ENCODE data around the gene SLC66A1.

SLC66A1 gene

DNA sequence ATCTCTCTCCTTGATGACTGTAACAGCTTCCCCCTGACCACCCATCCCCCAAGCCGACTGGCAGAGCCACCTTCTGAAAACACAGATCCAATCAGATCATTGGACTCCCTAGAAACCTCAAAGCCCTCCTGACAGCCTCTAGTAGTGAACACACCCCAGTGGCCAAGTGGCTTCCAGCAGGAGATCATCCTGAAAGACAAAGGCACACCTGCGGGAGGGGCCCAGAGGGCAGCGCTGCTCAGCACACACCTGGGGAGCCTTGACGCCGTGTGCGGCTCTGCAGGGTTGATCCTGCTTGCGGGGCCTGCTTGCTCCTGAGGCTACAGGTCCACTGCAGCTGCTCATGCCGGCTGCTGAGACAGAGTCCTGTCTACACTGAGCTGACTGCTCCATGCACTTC, 41.5 kb downstream of the SLC66A1 start:
- in situ Hi-C loops (cut with HindIII; ENCODE audit: low pct_ligation_motif_present, low pct_unique_long_range_greater_than_20kb, low sequenced_read_pairs) = no loop called here
- DNase-seq = no peak

DNA sequence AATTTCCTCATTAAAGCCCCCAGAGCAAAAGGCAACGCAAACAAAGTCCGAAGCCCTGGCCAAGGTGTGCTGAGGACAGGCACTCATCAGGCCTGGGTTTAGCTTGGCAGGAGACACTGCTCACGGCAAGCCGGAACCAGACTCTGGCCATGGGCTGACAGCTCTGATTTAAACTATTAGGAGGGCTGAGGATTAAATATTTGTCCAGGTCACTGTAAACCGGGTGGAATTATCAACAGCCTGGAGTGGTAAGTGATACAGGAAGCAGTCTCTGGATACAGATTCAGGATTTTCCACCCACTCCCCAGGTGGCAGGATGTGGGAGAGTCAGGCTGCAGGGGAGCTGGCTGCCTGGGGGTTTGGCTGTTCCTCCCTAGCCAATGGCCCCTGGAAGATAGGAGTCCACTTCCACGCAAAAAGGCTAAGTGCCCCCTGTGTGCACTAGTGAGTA, 42.4 kb downstream of the SLC66A1 start:
- in situ Hi-C loops (cut with HindIII; ENCODE audit: low pct_ligation_motif_present, low pct_unique_long_range_greater_than_20kb, low sequenced_read_pairs) = no loop called here

DNA sequence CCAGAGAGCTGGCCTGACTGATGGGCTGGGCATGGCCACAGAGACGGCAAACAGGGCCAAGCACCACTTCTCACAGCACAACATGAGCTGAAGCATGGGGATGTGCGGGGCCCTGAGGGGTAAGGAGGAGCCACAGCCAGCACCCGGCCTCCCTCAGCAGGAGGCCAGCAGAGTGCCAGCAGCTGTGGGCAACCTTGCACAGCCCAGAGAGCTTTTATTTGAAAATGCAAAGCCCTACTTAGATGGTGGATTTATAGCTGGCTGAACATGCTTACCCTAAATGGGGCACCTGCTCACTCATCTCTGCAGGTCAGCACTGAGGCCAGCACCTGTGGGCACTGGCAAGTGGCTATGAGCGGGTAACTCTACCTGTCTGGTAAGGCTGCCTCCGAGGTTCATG, 44.1 kb downstream of the SLC66A1 start:
- no peak for DNase-seq
- in situ Hi-C loops (cut with HindIII; ENCODE audit: low pct_ligation_motif_present, low pct_unique_long_range_greater_than_20kb, low sequenced_read_pairs) = no loop called here

More for the DNA sequence above, 42.4 kb downstream of the SLC66A1 start:
- DNase-seq = no peak

DNA sequence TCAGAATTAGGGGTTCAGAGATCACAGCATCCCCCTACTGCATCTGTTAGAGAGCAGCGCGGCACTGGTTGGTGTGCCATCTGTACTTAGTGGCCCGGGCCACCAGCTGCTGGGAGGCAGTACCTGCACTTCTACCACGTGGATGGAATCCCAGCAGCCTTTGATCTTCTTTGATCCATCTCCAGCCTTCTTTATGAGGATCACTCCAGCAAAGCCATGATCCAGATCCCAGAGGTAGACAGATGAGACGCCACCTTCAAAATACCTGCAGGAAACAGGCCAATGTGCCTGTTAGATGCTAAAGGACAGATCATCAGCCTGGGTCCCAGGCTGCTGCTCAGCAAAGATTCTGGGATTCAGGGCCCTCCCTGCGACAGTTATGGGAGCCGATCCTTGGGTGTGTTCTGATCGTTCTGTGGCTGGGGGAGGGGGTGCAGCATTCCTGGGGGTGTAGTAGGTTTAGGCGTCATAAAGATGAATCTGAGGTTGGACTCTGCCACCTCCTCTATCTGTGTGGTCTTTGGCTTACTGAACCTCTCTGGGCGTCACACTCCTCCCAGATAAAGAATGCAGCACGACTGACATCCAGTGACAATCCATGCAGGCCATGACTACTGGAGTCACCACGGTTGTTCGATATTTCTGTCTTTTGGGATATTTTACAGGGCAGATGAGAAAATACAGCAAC, 45.3 kb downstream of the SLC66A1 start:
- no peak for DNase-seq
- in situ Hi-C loops (cut with HindIII; ENCODE audit: low pct_ligation_motif_present, low pct_unique_long_range_greater_than_20kb, low sequenced_read_pairs) = no loop called here

GRCh38 chr1:19358710-19359109, 46.6 kb downstream of the SLC66A1 start:
- in situ Hi-C loops (cut with HindIII; ENCODE audit: low pct_ligation_motif_present, low pct_unique_long_range_greater_than_20kb, low sequenced_read_pairs) = no loop called here
- DNase-seq = no peak

DNA sequence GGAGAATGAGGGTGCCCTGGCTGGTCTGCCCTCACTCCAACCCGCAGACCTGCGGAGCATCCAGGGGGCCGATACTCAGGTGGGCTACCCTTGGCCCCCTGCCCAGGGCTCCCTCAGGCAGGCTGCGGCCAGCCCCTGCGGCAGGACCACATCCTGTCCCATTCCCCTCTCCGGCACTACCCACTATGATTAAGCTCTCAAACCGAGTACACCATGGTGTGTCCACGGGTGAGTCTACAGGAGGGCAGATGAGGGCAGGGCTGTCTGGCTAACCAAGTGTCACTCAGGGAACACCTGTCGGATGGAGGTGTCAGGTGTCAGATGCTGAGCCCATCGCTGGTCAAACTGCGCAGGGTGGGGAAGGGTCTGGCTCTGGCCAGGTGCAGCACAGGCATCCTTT, 47.2 kb downstream of the SLC66A1 start:
- DNase-seq = no peak
- in situ Hi-C loops (cut with HindIII; ENCODE audit: low pct_ligation_motif_present, low pct_unique_long_range_greater_than_20kb, low sequenced_read_pairs) = no loop called here

DNA sequence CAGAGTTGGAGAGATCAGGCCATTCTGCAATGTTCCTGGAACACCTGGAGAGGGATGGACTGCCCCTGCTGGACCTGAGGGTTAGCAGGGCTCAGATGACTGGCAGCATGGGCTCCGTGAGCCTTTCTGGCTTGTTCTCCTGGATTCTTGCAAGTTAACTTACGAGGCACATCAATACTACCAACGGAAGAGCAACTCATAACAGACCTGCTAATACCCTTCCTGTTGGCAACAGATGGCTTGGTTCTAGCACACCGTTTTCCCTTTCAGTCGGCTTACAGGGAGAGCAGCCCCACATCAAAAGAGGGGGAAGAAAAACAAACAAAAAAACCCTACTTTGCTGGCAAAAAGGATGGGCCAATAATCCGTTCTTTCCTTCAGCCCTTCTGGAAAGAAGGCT, 47.9 kb downstream of the SLC66A1 start:
- in situ Hi-C loops (cut with HindIII; ENCODE audit: low pct_ligation_motif_present, low pct_unique_long_range_greater_than_20kb, low sequenced_read_pairs) = no loop called here
- no peak for DNase-seq

- DNase-seq = no peak
- in situ Hi-C loops (cut with HindIII; ENCODE audit: low pct_ligation_motif_present, low pct_unique_long_range_greater_than_20kb, low sequenced_read_pairs) = no loop called here
These were observed 48.3 kb downstream of the SLC66A1 start for GRCh38 chr1:19360432-19360831.

DNA sequence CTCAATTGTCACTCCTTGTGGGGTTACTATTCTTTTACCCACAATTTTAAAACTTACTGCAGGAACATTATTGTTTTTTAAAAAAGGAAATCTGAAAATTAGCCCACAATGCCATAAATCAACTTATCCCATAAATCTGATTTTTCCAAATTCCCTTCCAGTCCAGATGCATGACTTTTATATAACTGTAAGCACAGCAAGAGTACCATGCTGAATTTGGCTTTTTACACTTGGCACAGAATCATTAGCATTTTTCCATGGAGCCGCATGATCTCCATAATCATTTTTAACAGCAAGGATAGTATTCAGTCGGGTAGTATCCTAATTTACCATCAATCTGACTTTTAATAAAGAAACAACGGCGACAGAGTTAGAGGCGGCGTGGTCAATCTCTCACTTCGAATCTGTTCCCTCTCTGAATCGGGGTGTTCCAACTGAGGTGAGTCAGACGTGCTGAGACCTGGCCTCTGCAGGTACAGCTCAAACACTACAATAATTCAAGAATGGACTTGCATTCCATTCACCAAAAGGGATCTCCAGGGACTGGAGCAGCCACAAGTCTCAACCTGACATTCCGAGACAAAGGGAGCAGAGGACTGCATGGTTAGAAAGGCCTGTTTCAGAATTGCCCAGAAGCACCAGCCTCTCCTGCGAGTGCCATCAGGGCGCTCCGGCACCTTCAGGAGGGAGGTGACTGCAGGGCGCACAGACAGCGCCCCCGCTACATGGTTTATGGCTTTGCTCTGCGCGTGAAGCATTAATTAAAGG, 48.9 kb downstream of the SLC66A1 start:
- DNase-seq = no peak
- in situ Hi-C loops (cut with HindIII; ENCODE audit: low pct_ligation_motif_present, low pct_unique_long_range_greater_than_20kb, low sequenced_read_pairs) = no loop called here

- DNase-seq = no peak
- in situ Hi-C loops (cut with HindIII; ENCODE audit: low pct_ligation_motif_present, low pct_unique_long_range_greater_than_20kb, low sequenced_read_pairs) = no loop called here
These were observed 49.6 kb downstream of the SLC66A1 start for GRCh38 chr1:19361611-19362147.

DNA sequence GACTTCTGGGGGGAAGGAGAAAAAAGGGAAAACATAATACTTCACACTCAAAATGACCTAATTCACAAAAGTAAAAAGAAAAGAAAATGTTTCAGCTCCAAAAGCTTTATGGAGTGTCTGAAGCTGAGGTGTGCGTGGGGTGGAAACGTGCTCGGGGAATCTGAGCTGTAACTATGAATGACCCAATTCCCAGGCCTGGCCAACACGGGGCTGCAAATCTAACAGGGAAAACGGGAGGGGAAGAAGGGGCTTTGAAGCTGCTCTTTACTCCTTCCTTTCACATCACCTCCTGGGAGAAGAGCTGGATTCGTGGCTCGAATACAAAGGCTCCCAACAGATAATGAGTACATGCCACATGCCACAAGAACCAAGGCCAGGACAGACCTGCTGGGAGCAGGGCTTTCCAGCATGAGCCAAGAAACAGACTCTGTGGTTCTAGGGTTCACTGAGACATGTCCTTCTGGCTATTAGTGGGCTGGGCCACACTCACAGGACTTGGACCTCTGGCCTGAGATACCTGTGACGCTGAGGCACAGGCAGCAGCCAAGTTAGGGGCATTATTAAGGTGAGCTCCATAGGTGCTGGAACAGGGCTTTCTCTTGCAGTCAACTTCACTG, 51.5 kb downstream of the SLC66A1 start:
- in situ Hi-C loops (cut with HindIII; ENCODE audit: low pct_ligation_motif_present, low pct_unique_long_range_greater_than_20kb, low sequenced_read_pairs) = no loop called here
- DNase-seq = no peak

DNA sequence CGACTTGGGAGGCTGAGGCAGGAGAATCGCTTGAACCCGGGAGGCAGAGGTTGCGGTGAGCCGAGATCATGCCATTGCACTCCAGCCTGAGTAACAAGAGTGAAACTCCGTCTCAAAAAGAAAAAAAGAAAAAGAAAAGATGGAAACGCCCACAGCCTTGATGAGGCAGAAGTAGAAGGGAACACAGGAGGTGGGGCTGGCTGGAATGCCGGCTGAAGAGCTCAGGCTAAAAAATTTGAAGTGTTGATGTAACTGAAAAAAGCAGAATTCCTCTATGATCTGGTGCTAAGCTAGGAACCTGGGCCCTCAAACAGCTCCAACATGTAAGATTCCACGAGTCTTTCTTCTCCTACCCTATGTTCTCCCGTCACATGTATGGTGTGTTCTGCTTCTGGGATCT, 53.6 kb downstream of the SLC66A1 start:
- in situ Hi-C loops (cut with HindIII; ENCODE audit: low pct_ligation_motif_present, low pct_unique_long_range_greater_than_20kb, low sequenced_read_pairs) = no loop called here
- no peak for DNase-seq

- in situ Hi-C loops (cut with HindIII; ENCODE audit: low pct_ligation_motif_present, low pct_unique_long_range_greater_than_20kb, low sequenced_read_pairs) = no loop called here
- no peak for DNase-seq
These were observed 54.7 kb downstream of the SLC66A1 start for GRCh38 chr1:19366599-19367536.

DNA sequence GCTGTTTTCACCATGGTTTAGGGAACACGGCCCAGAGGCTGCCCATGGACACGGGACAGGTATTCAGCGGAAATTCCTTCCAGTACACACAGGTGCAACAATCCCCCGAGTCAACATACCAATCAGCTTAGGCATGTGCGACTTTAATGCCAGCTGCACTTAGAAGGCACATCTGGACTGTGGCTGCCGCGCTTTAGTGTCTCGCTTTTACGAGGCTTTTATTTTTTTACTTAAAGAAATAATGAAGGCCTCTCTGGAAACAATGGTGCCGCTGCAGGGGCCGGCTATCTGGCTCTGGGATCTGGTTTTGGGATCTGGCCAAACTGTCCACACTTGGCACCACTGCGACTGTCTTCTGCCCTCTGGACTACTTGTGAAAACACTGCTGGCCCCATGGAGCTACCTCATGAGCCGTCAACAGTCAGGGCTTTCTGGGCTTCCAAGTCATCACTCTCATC, 55.5 kb downstream of the SLC66A1 start:
- in situ Hi-C loops (cut with HindIII; ENCODE audit: low pct_ligation_motif_present, low pct_unique_long_range_greater_than_20kb, low sequenced_read_pairs) = no loop called here
- no peak for DNase-seq

DNA sequence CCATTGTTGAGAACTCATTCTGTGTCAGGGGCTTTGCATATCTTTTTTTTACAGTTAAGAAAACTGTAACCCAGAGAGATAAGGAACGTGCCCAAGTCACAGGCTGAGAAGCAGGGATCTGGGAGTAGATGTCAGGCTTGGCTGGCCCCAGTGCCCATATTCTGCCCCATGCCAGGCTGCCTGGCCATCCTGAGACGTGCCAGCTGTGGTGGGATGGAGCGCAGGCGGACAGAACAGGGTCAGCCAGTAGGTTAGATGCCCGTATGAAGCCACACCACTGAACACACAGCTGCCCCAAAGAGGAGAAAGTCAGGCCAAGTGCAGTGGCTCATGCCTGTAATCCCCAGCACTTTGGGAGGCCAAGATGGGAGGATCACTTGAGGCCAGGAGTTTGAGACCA, 55.9 kb downstream of the SLC66A1 start:
- DNase-seq = no peak
- in situ Hi-C loops (cut with HindIII; ENCODE audit: low pct_ligation_motif_present, low pct_unique_long_range_greater_than_20kb, low sequenced_read_pairs) = no loop called here

DNA sequence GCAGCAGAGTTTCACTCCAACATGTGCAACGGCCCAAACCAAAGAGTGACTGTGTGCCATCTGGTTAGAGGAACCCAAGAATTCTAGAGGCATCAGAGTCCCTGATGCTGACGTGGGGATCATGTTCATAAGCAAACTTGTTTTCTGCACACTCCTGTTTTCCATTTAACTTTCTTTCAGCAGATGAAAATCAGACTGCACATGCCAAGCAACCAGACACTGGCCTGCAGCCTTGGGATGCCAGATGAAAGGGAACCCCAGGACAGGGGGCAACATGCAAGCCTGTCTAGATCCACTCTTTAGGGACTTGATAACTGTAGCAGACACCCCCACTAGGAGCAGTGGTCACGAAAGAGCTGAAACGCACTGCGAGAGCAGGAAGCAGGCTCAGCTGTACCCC, 56.8 kb downstream of the SLC66A1 start:
- in situ Hi-C loops (cut with HindIII; ENCODE audit: low pct_ligation_motif_present, low pct_unique_long_range_greater_than_20kb, low sequenced_read_pairs) = no loop called here

GRCh38 chr1:19369396-19370090, 57.4 kb downstream of the SLC66A1 start:
- in situ Hi-C loops (cut with HindIII; ENCODE audit: low pct_ligation_motif_present, low pct_unique_long_range_greater_than_20kb, low sequenced_read_pairs) = no loop called here

More for the DNA sequence above, 56.8 kb downstream of the SLC66A1 start:
- no peak for DNase-seq

More at GRCh38 chr1:19369396-19370090, 57.4 kb downstream of the SLC66A1 start:
- no peak for DNase-seq

Measured in ACHN (cell line).